ENCODE measurements around the gene CDK4. TPM values are rescaled to one million over a fixed set of nuclear protein-coding genes. Genes with fewer than 3 reads are reported as not detected.
"Not testable (repeated sequence)": the region's sequence is repeated elsewhere in the genome, so short reads cannot be mapped to it uniquely, and the experiment has no call there.

The CDK4 gene
- total RNA-seq, 1 experiment from 2014 or later: 330 TPM

DNA sequence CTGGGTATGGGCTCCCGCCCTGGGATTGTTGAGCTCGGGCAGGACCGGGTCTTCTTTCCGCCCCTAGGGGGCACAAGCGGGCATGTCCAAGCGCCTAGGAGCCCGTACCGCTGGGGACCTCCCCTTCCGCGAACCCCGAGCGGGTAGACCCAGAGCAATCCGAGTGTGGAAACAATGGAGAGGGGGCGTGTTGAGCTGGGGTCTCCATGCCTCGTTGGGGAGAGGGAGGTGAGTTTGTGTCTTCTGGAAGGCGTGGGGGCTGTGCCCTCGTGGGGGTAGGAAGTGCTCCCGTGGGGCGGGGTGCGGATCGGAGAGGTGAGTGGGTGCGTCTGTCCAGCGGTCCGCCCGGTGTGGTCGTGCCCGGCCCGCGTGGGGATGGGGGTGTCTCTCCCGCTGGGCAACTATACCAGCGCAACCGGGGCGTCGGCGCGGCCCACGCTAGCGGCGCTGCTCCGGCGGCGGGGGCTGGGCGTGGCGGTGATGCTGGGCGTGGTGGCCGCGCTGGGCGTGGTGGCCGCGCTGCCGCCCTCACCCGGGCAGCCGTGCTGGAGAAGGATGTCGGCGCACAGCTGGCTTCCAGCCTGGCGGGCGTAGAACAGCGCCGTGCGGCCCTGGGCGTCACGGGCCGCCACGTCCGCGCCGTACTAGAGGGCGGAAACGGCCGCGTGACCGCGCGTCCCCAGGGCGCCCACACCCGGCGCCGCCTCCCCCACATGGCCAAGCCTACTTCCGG is 25.8 kb downstream of the CDK4 start:
- DNase-seq (ENCODE audit: low read depth): peak; percentile 85

- DNase-seq (ENCODE audit: low read depth): no peak
Observed at GRCh38 chr12:57725851-57726150, 26.3 kb downstream of the CDK4 start.

GRCh38 chr12:57724936-57725740 is 27.0 kb downstream of the CDK4 start:
- DNase-seq (ENCODE audit: low read depth): no peak

GRCh38 chr12:57724003-57724935 is 27.8 kb downstream of the CDK4 start:
- DNase-seq (ENCODE audit: low read depth): no peak

- no peak for DNase-seq (ENCODE audit: low read depth)
Observed at GRCh38 chr12:57723630-57723962, 28.5 kb downstream of the CDK4 start.

- DNase-seq (ENCODE audit: low read depth): no peak
Observed at GRCh38 chr12:57722716-57723629, 29.1 kb downstream of the CDK4 start.

GRCh38 chr12:57721846-57722608 is 30.1 kb downstream of the CDK4 start:
- not testable (repeated sequence) for DNase-seq (ENCODE audit: low read depth)

GRCh38 chr12:57720606-57721595 is 31.2 kb downstream of the CDK4 start:
- no peak for DNase-seq (ENCODE audit: low read depth)

DNA sequence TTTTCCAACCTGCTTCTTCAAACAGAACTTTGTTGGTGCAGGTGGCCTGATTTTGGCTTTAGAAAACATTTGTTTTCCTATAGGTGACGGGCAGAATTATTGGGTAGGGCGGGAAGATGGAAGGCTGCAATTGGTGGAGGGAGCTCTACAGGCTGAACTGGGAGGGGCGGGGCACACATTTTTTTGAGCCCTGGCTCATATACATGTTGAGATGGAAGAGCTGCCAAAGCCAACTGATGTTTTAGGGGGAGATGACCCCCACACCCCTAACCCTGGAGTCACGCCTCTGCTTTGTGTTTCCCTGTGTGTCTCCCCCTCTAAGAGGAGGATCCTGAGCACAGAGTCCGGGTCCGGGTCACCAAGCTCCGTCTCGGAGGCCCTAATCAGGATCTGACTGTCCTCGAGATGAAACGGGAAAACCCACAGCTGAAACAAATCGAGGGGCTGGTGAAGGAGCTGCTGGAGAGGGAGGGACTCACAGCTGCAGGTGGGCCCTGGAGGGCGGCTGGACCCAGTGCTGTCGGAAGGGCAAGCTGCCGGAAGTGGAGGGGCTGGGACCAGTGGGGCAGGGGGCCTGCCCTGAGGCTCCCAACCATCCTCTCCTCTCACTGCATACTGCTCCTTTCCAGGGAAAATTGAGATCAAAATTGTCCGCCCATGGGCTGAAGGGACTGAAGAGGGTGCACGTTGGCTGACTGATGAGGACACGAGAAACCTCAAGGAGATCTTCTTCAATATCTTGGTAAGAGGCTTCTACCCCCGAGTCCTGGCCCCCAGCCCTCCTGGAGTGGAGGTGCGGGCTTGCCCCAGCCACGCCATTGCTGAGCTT is 32.1 kb downstream of the CDK4 start:
- no peak for DNase-seq (ENCODE audit: low read depth)

DNA sequence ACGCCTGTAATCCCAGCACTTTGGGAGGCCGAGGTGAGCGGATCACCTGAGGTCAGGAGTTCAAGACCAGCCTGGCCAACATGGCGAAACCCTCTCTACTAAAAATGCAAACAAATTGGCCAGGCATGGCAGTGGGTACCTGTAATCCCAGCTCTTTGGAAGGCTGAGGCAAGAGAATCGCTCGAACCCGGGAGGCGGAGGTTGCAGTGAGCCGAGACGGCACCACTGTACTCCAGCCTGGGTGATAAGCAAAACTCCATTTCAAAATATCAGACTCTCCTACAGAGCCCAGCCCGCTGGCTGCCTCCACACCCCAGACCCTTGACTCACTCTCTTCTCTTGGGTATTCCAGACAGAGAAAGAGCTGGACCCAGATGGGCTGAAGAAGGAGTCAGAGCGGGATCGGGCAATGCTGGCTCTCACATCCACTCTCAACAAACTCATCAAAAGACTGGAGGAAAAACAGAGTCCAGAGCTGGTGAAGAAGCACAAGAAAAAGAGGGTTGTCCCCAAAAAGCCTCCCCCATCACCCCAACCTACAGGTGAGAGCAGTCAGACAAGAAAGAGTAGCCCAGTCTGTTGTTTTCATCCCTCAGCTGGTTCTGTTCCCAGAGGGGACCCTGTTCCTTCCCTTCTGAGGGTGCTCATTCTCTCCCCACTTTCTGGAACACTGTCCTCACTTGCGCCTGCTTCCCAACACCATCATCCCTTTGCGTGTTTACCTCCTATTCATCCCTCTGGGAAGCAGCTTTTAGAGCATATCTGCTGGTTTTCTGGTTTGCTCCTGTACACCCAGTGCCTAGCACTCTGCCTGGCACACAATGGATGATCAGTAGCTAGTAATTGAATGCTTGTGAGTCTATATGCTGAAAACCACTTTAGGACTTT is 33.2 kb downstream of the CDK4 start:
- no peak for DNase-seq (ENCODE audit: low read depth)

DNA sequence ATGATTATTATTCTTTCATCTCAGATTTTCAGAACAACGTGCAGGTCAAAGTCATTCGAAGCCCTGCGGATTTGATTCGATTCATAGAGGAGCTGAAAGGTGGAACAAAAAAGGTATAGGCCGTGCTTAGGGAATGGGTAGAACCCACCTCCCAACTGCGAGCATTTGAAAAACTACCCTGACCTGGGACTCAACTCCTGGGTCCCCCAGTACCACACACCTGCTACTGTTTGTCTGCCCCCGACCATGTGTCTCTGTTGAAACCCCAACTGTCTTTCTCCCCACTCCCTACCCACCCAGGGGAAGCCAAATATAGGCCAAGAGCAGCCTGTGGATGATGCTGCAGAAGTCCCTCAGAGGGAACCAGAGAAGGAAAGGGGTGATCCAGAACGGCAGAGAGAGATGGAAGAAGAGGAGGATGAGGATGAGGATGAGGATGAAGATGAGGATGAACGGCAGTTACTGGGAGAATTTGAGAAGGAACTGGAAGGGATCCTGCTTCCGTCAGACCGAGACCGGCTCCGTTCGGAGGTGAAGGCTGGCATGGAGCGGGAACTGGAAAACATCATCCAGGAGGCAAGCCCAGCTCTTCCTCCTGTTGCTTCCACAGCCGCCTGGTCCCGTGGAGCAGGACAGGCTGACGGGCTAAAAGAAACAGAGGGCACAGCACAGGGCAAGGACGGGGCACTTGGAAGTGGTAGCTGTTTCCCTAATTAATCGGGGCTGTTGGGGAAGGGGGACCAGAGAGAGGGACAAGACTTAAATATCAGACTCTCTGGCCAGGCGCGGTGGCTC is 34.1 kb downstream of the CDK4 start:
- no peak for DNase-seq (ENCODE audit: low read depth)

DNA sequence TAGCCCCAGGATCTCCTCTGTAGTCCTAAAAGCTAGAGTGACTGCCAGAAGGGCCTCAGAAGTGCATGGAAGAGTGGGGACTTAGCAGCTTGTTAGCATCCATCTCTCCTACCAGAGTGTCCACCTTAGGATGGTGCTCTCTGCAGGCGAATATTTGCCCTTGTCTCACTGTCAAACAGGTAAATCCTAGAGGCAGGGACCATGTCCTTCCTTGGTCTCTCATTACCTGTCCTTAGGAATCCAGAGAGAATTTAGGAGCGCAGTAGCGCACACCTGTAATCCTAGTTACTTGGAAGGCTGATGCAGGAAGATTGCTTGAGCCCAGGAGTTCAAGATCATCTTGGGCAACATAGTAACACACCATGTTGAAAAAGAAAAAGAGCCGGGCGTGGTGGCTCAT is 35.0 kb downstream of the CDK4 start:
- no peak for DNase-seq (ENCODE audit: low read depth)

DNA sequence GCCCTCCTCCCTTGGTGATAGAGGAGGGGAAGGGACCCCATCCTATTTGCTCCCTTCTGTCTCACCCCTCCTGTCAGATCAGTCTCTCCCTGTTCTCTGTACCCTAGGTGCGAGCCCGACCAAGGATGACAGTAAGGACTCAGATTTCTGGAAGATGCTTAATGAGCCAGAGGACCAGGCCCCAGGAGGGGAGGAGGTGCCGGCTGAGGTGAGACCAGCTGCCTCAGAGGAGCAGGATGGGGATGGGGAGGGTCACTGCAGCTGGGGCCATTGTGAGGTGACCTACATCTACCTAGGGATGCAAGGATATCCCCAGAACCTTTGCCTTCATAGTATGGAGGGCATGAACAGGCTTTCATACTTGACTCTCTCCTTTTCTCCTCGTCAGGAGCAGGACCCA is 35.8 kb downstream of the CDK4 start:
- no peak for DNase-seq (ENCODE audit: low read depth)

DNA sequence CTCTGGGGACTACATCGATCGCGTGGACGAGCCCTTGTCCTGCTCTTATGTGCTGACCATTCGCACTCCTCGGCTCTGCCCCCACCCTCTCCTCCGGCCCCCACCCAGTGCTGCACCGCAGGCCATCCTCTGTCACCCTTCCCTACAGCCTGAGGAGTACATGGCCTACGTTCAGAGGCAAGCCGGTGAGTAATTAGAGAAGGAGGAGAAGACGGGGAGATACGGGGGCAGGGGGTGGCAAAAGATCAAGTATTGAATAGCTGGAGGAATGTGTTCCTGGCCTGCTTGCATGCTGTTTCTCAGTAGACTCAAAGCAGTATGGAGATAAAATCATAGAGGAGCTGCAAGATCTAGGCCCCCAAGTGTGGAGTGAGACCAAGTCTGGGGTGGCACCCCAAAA is 36.3 kb downstream of the CDK4 start:
- no peak for DNase-seq (ENCODE audit: low read depth)

- not testable (repeated sequence) for DNase-seq (ENCODE audit: low read depth)
Observed at GRCh38 chr12:57715036-57715748, 36.9 kb downstream of the CDK4 start.

GRCh38 chr12:57713209-57713608 is 38.9 kb downstream of the CDK4 start:
- DNase-seq (ENCODE audit: low read depth): no peak

Data from LHCN-M2 (cell line).